22Rv1 (cell line): Measurements from ENCODE around the gene MMRN1.

Experiments
- ZFX ChIP-seq: fragments of 450-650 bp; IDR thresholded peaks from 2 replicates; pipeline ENCODE4 v1.6.1; 2017; ENCODE audit warnings: antibody characterized with exemption, borderline replicate concordance
- TF ChIP-seq, protein P1 (sequence below): fragments of 450-650 bp; IDR thresholded peaks from 2 replicates; pipeline ENCODE4 v1.5.1; 2017; ENCODE audit warnings: mild to moderate bottlenecking

GRCh38 chr4:89939994-89940393 lies 45.3 kb downstream of the MMRN1 start:
- no peak for TF ChIP-seq ZFX
- TF ChIP-seq, protein P1, sequence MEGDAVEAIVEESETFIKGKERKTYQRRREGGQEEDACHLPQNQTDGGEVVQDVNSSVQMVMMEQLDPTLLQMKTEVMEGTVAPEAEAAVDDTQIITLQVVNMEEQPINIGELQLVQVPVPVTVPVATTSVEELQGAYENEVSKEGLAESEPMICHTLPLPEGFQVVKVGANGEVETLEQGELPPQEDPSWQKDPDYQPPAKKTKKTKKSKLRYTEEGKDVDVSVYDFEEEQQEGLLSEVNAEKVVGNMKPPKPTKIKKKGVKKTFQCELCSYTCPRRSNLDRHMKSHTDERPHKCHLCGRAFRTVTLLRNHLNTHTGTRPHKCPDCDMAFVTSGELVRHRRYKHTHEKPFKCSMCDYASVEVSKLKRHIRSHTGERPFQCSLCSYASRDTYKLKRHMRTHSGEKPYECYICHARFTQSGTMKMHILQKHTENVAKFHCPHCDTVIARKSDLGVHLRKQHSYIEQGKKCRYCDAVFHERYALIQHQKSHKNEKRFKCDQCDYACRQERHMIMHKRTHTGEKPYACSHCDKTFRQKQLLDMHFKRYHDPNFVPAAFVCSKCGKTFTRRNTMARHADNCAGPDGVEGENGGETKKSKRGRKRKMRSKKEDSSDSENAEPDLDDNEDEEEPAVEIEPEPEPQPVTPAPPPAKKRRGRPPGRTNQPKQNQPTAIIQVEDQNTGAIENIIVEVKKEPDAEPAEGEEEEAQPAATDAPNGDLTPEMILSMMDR = no peak
